HepG2 (cell line): ENCODE results near the gene USP36. TPM values are rescaled to one million over a fixed set of nuclear protein-coding genes. Genes with fewer than 3 reads are reported as not detected.

Source experiments
- ATAC-seq: fragments of 200-7000 bp; cut with Tn5 transposase; 3 replicates; pipeline ENCODE4 v1.9.1; 2020; ENCODE audit warnings: mild to moderate bottlenecking, moderate library complexity
- BruUV-seq: library from RNA; stranded (reverse); fragments of 400-500 nt; replicated peaks from 2 replicates; lab custom pipeline; 2021; lab: Mats Ljungman, UMichigan
- CTCF ChIA-PET: fragments of 300-600 bp; formaldehyde crosslinking; extraction: SDS; loops from one replicate; lab custom pipeline; 2021; ENCODE audit warnings: low total read pairs, inconsistent platforms, low intra/inter-chr PET ratio; lab: Yijun Ruan, JAX
- POLR2A ChIA-PET: fragments of 350-600 bp; sonication (Branson Sonifier 250); formaldehyde crosslinking; loops from one replicate; lab custom pipeline; 2020; ENCODE audit warnings: antibody characterized with exemption, inconsistent platforms; lab: Yijun Ruan, JAX
- DNase-seq: peaks from one replicate; pipeline ENCODE4 v3.0.0-alpha.2; 2015; ENCODE audit warnings: low spot score
- FAIRE-seq: peaks from 3 replicates; lab custom pipeline; 2011; peaks lifted over from hg19 to GRCh38; lab: Jason Lieb, UNC
- H2AFZ ChIP-seq: one replicate; pipeline ENCODE4 v1.6.1; 2011; ENCODE audit warnings: low read length, inconsistent platforms
- H3K27ac ChIP-seq: fragments of 300-600 bp; 3 replicates; pipeline ENCODE4 v1.8.0; 2011; ENCODE audit warnings: mixed run types, mild to moderate bottlenecking, mixed read lengths, low read length, inconsistent platforms; ENCODE audit not compliant: insufficient read depth; ENCODE audit errors: extremely low read length
- H3K27me3 ChIP-seq, 2 experiments: fragments of 200-600 bp in 1 of 2; 2 replicates in 1 of 2; 3 replicates in 1 of 2; pipeline versions ENCODE4 v1.6.0 to v1.8.0; 2011; ENCODE audit warnings: low read length in 2 of 2, mild to moderate bottlenecking in 2 of 2, moderate library complexity in 2 of 2, inconsistent platforms in 1 of 2; ENCODE audit not compliant: insufficient read depth in 2 of 2, control insufficient read depth in 1 of 2
- H3K36me3 ChIP-seq, 2 experiments: fragments of 200-600 bp in 1 of 2; replicated peaks in 1 of 2; 2 replicates in 1 of 2; 3 replicates in 1 of 2; pipeline versions ENCODE4 v1.5.1 to v1.8.0; 2011; ENCODE audit warnings: low read length in 2 of 2, inconsistent platforms in 1 of 2; ENCODE audit not compliant: insufficient read depth in 2 of 2, control insufficient read depth in 1 of 2
- H3K4me1 ChIP-seq: 2 replicates; pipeline ENCODE4 v1.5.1; 2012; ENCODE audit warnings: low read length, inconsistent platforms; ENCODE audit not compliant: insufficient read depth
- H3K4me2 ChIP-seq: 2 replicates; pipeline ENCODE4 v1.6.0; 2011; ENCODE audit warnings: low read depth, low read length, inconsistent platforms
- H3K4me3 ChIP-seq, 3 experiments: fragments of 200-600 bp in 1 of 3; sonication (generic), shearing (Covaris generic) in 1 of 3; replicated peaks in 1 of 3; 2 replicates each; pipeline ENCODE4 v1.5.1; 2011 to 2016; ENCODE audit warnings: low read length in 3 of 3, inconsistent platforms in 2 of 3, low read depth in 2 of 3, mild to moderate bottlenecking in 2 of 3, control low read depth in 1 of 3, mixed read lengths in 1 of 3; ENCODE audit not compliant: insufficient read depth in 1 of 3
- H3K79me2 ChIP-seq: one replicate; pipeline ENCODE4 v1.6.1; 2011; ENCODE audit warnings: low read length, inconsistent platforms; ENCODE audit not compliant: insufficient read depth
- H3K9ac ChIP-seq: 2 replicates; pipeline ENCODE4 v1.6.0; 2011; ENCODE audit warnings: mild to moderate bottlenecking, low read depth, low read length, inconsistent platforms; ENCODE audit not compliant: insufficient read depth
- H3K9me3 ChIP-seq: 2 replicates; pipeline ENCODE4 v1.5.1; 2012; ENCODE audit warnings: mild to moderate bottlenecking, low read length
- H4K20me1 ChIP-seq: 2 replicates; pipeline ENCODE4 v1.6.0; 2011; ENCODE audit warnings: inconsistent platforms, mild to moderate bottlenecking, low read length, moderate library complexity; ENCODE audit not compliant: insufficient read depth
- GLI4 ChIP-seq: sonication (generic); formaldehyde crosslinking; IDR thresholded peaks from 2 replicates; pipeline ENCODE4 v1.5.1; 2020; ENCODE audit warnings: missing genetic modification reagents, mild to moderate bottlenecking, moderate library complexity, borderline replicate concordance
- KIAA2018 ChIP-seq: sonication (generic); formaldehyde crosslinking; IDR thresholded peaks from 2 replicates; pipeline ENCODE4 v1.5.0; 2020; ENCODE audit warnings: mild to moderate bottlenecking, missing genetic modification reagents, borderline replicate concordance
- SMARCE1 ChIP-seq: fragments of 450-650 bp; IDR thresholded peaks from 2 replicates; pipeline ENCODE4 v1.6.1; 2017; ENCODE audit warnings: borderline replicate concordance
- XRCC5 ChIP-seq: fragments of 200-400 bp; formaldehyde crosslinking; optimal IDR thresholded peaks from 2 replicates; pipeline ENCODE3; 2017; ENCODE audit warnings: mild to moderate bottlenecking, low read length
- ZNF354B ChIP-seq: sonication (generic); formaldehyde crosslinking; IDR thresholded peaks from 2 replicates; pipeline ENCODE4 v1.8.0; 2022; ENCODE audit warnings: mild to moderate bottlenecking, missing genetic modification reagents
- WGBS: methylation state at CpG from one replicate; pipeline ENCODE4 v1.1.6; 2017; ENCODE audit warnings: low lambda C conversion rate; 5-methylcytosine and 5-hydroxymethylcytosine counted together
- in situ Hi-C: cut with HindIII; loops from 2 replicates; pipeline ENCODE4 v1.10.0; 2017; ENCODE audit warnings: low pct_unique_long_range_greater_than_20kb; ENCODE audit not compliant: extremely low pct_ligation_motif_present
- intact Hi-C: fragments of 100-400 bp; cut with micrococcal nuclease; formaldehyde crosslinking; loops from one replicate; pipeline ENCODE4 v1.10.0; 2022; ENCODE audit not compliant: unreplicated experiment
- polyA plus RNA-seq, 8 experiments: library from polyadenylated mRNA; depleted of rRNA in 3 of 8; stranded (reverse) in 7 of 8; unstranded in 1 of 8; fragments of >200 nt; fragmentation: Illumina TruSeq in 4 of 8; extraction: Trizol in 4 of 8; gene quantifications; 2 replicates each; pipeline versions ENCODE4 v1.2.1 to v1.2.3, GENCODE V29; 2011 to 2016; ENCODE audit warnings: low read depth in 4 of 8, missing spikeins in 1 of 8, mixed read lengths in 1 of 8; ENCODE audit not compliant: insufficient read depth in 1 of 8
- total RNA-seq, 5 experiments: library from RNA; depleted of rRNA; stranded (reverse); fragments of >200 nt; fragmentation: Illumina TruSeq; extraction: Trizol; gene quantifications; 2 replicates each; pipeline ENCODE4 v1.2.3, GENCODE V29; 2016; ENCODE audit warnings: low read depth in 1 of 5

Gene USP36
- total and polyA plus RNA-seq, 2 of the 13 experiments (the other 11 are each of a cell fraction or from before 2014, with no cell fraction given) = 29.6 to 45.9 TPM

GRCh38 chr17:78771758-78772382 is 68.7 kb downstream of the USP36 start:
- 90% methylated on average over 6 of the region's 6 CpGs for WGBS
- in situ Hi-C loops = no loop called here
- TF ChIP-seq SMARCE1 (no peak), GLI4 (CRISPR knock-in tag) (no peak), ZNF354B (no peak), KIAA2018 (CRISPR knock-in tag) (no peak), XRCC5 (no peak)
- Histone ChIP-seq H3K4me2 (no peak overlapping the region), H3K27ac (no peak overlapping the region), H3K9me3 (no peaks in the 10 kb centered on the region), H3K4me1 (peaks cover 36% of the 10 kb centered on the region), H3K36me3 (peaks cover 0 to 1% of the 10 kb centered on the region in 2 experiments; a peak in 3 of 5 replicates), H3K9ac (no peak overlapping the region), H3K79me2 (peaks cover 77% of the 10 kb centered on the region), H3K27me3 (no peaks in the 10 kb centered on the region), H3K4me3 (no peak overlapping the region), H2AFZ (no peak overlapping the region), H4K20me1 (peaks cover 4% of the 10 kb centered on the region; the same call in 1 of the 2 replicates)
- ChIA-PET POLR2A (no interaction called here), CTCF (no interaction called here)
- ATAC-seq (no peak), FAIRE-seq (no peak), DNase-seq (no peak)
- intact Hi-C loops = no loop called here
- BruUV-seq = no TSS peak
